Lower leg skin (tissue), 3 donors: ENCODE results near the gene PSMD6.

Experiments used
- POLR2A ChIP-seq, 2 donors: fragments of 450-650 bp; IDR thresholded peaks; one replicate each; pipeline ENCODE4 v1.6.1; 2016 to 2017; ENCODE audit warnings: antibody characterized with exemption in 2 of 2, mild to moderate bottlenecking in 1 of 2, moderate library complexity in 1 of 2
- TF ChIP-seq, protein P1 (sequence below), 3 donors: fragments of 450-650 bp; IDR thresholded peaks; one replicate each; pipeline ENCODE4 v1.5.1; 2016; ENCODE audit warnings: antibody characterized with exemption in 3 of 3, mild to moderate bottlenecking in 3 of 3, moderate library complexity in 2 of 3

DNA sequence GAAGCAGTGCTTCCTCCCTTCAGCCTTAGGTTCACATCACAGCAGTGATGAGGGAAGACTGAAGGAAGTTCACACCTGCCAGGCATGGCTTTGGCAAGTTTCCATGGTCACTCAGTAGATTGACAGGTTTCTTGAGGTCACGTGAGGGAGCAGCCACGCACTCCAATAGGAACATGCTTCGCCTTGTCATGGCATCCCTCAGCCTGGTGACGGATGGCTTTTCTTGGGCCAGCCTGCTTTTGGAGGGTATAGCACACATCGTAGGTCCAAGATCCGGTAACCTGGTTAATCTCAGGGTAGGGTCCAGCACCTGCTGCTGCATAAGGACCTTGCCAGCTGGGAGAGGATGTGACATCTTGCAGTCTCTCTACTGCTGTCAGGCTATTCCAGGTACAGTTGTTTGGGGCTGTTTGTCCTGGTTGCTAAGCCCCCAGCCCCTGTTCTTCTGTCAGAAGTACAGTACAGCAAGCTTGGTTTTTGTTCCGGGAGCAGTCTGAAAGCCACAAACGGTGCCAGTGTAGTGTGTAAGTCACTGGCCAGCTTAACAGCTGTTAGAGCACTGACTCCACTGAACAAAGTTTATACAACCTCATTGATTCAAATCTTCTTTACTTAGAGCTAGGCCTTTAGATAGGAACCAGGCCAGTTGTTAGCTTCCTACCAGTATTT is 42.3 kb downstream of the PSMD6 start:
- TF ChIP-seq, protein P1, sequence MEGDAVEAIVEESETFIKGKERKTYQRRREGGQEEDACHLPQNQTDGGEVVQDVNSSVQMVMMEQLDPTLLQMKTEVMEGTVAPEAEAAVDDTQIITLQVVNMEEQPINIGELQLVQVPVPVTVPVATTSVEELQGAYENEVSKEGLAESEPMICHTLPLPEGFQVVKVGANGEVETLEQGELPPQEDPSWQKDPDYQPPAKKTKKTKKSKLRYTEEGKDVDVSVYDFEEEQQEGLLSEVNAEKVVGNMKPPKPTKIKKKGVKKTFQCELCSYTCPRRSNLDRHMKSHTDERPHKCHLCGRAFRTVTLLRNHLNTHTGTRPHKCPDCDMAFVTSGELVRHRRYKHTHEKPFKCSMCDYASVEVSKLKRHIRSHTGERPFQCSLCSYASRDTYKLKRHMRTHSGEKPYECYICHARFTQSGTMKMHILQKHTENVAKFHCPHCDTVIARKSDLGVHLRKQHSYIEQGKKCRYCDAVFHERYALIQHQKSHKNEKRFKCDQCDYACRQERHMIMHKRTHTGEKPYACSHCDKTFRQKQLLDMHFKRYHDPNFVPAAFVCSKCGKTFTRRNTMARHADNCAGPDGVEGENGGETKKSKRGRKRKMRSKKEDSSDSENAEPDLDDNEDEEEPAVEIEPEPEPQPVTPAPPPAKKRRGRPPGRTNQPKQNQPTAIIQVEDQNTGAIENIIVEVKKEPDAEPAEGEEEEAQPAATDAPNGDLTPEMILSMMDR (IDR thresholded peaks at IDR 0.05): no peak
- no peak for TF ChIP-seq POLR2A (IDR thresholded peaks at IDR 0.05)
